SK-N-SH (cell line): ENCODE results near the gene SLC6A17. TPM values are rescaled to one million over a fixed set of nuclear protein-coding genes. Genes with fewer than 3 reads are reported as not detected.

Experiments used
- CTCF ChIA-PET: fragments of 300-600, 350-600 bp; formaldehyde crosslinking; extraction: SDS; loops from one replicate; lab custom pipeline; 2021; lab: Yijun Ruan, JAX
- POLR2A ChIA-PET: fragments of 350-600 bp; sonication (Branson Sonifier 250); formaldehyde crosslinking; extraction: SDS; loops from one replicate; lab custom pipeline; 2020; ENCODE audit warnings: antibody characterized with exemption, inconsistent platforms; lab: Yijun Ruan, JAX
- DNase-seq: peaks from one replicate; pipeline ENCODE4 v3.0.0; 2012
- H2AFZ ChIP-seq: fragments of 200-600 bp; sonication (generic); 2 replicates; pipeline ENCODE4 v1.8.1; 2016; ENCODE audit warnings: antibody characterized with exemption, mild to moderate bottlenecking, low read depth
- H3F3A ChIP-seq: fragments of 200-600 bp; sonication (generic); replicated peaks from 2 replicates; pipeline ENCODE3; 2016; ENCODE audit warnings: antibody characterized with exemption, mild to moderate bottlenecking; ENCODE audit not compliant: insufficient read depth
- H3K27ac ChIP-seq, 2 experiments: fragments of 200-500 bp in 1 of 2; fragments of 200-600 bp in 1 of 2; sonication (Bioruptor generic) in 1 of 2; sonication (generic), shearing (Covaris generic) in 1 of 2; 2 replicates each; pipeline versions ENCODE4 v1.5.1 to v1.6.1; 2014 to 2016; ENCODE audit warnings: low read depth in 2 of 2, inconsistent platforms in 1 of 2, low read length in 1 of 2, mild to moderate bottlenecking in 1 of 2, mixed read lengths in 1 of 2
- H3K27me3 ChIP-seq: fragments of 200-600 bp; sonication (generic), shearing (Covaris generic); 2 replicates; pipeline ENCODE4 v1.6.1; 2016; ENCODE audit warnings: mixed run types; ENCODE audit not compliant: insufficient read depth
- H3K36me3 ChIP-seq, 2 experiments: fragments of 200-500 bp in 1 of 2; fragments of 200-600 bp in 1 of 2; sonication (Bioruptor generic) in 1 of 2; sonication (generic) in 1 of 2; replicated peaks in 1 of 2; 2 replicates each; pipeline versions ENCODE3 to v1.5.1; 2014 to 2016; ENCODE audit warnings: low read length in 1 of 2, mild to moderate bottlenecking in 1 of 2; ENCODE audit not compliant: insufficient read depth in 2 of 2, control insufficient read depth in 1 of 2
- H3K4me1 ChIP-seq, 2 experiments: fragments of 200-500 bp in 1 of 2; fragments of 200-600 bp in 1 of 2; sonication (Bioruptor generic) in 1 of 2; sonication (generic), shearing (Covaris generic) in 1 of 2; 2 replicates each; pipeline versions ENCODE4 v1.5.1 to v1.6.1; 2014 to 2016; ENCODE audit warnings: low read depth in 1 of 2, low read length in 1 of 2, mixed run types in 1 of 2; ENCODE audit not compliant: insufficient read depth in 2 of 2, control insufficient read depth in 1 of 2
- H3K4me2 ChIP-seq: fragments of 200-600 bp; sonication (generic), shearing (Covaris generic); 2 replicates; pipeline ENCODE4 v1.6.1; 2017; ENCODE audit warnings: mixed run types
- H3K4me3 ChIP-seq, 2 experiments: fragments of 200-500 bp in 1 of 2; fragments of 200-600 bp in 1 of 2; sonication (Bioruptor generic) in 1 of 2; sonication (generic), shearing (Covaris generic) in 1 of 2; 2 replicates each; pipeline versions ENCODE4 v1.5.1 to v1.8.1; 2014 to 2016; ENCODE audit warnings: low read depth in 2 of 2, inconsistent platforms in 1 of 2, low read length in 1 of 2, mild to moderate bottlenecking in 1 of 2, mixed read lengths in 1 of 2, moderate library complexity in 1 of 2
- H3K79me2 ChIP-seq: fragments of 200-600 bp; sonication (generic); 2 replicates; pipeline ENCODE4 v1.8.1; 2017; ENCODE audit warnings: mild to moderate bottlenecking; ENCODE audit not compliant: insufficient read depth
- H3K9ac ChIP-seq: fragments of 200-600 bp; sonication (generic); 2 replicates; pipeline ENCODE4 v1.6.1; 2017; ENCODE audit warnings: mixed run types
- H3K9me2 ChIP-seq: fragments of 200-600 bp; sonication (generic); 2 replicates; pipeline ENCODE4 v1.6.1; 2017; ENCODE audit warnings: mixed run types
- H3K9me3 ChIP-seq: fragments of 200-600 bp; sonication (generic); 2 replicates; pipeline ENCODE4 v1.6.1; 2017; ENCODE audit warnings: mixed run types, mild to moderate bottlenecking, moderate library complexity
- H4K20me1 ChIP-seq: fragments of 200-600 bp; sonication (generic); 2 replicates; pipeline ENCODE4 v1.6.1; 2017; ENCODE audit warnings: mild to moderate bottlenecking, mixed run types; ENCODE audit not compliant: insufficient read depth
- CHD2 ChIP-seq: fragments of 150-350 bp; IDR thresholded peaks from 2 replicates; pipeline ENCODE4 v1.6.1; 2018; ENCODE audit warnings: low read length; ENCODE audit not compliant: partially characterized antibody
- ELF1 ChIP-seq: IDR thresholded peaks from 2 replicates; pipeline ENCODE4 v1.4.0; 2012
- FOSL2 ChIP-seq: IDR thresholded peaks from 2 replicates; pipeline ENCODE4 v1.4.0; 2012; ENCODE audit warnings: low read depth, mild to moderate bottlenecking, moderate library complexity, borderline replicate concordance
- FOXM1 ChIP-seq: IDR thresholded peaks from 2 replicates; pipeline ENCODE4 v1.4.0; 2012; ENCODE audit warnings: low read depth, mild to moderate bottlenecking
- GABPA ChIP-seq: IDR thresholded peaks from 2 replicates; pipeline ENCODE4 v1.4.0; 2012; ENCODE audit warnings: low read depth, mild to moderate bottlenecking
- GATA2 ChIP-seq: sonication (generic); formaldehyde crosslinking; IDR thresholded peaks from 2 replicates; pipeline ENCODE4 v1.5.0; 2020; ENCODE audit warnings: mild to moderate bottlenecking, missing genetic modification reagents
- JUND ChIP-seq: IDR thresholded peaks from 2 replicates; pipeline ENCODE4 v1.4.0; 2012
- MEF2A ChIP-seq: IDR thresholded peaks from 2 replicates; pipeline ENCODE4 v1.4.0; 2012; ENCODE audit warnings: low read depth, borderline replicate concordance
- MXI1 ChIP-seq: IDR thresholded peaks from 2 replicates; pipeline ENCODE4 v1.6.1; 2012; ENCODE audit warnings: mild to moderate bottlenecking, low read depth, low read length, improper control_type of control experiment
- NFIC ChIP-seq: IDR thresholded peaks from 2 replicates; pipeline ENCODE4 v1.4.0; 2012; ENCODE audit warnings: borderline replicate concordance
- NRF1 ChIP-seq: IDR thresholded peaks from 2 replicates; pipeline ENCODE4 v1.6.1; 2012; ENCODE audit warnings: low read depth, mild to moderate bottlenecking, low read length
- PBX3 ChIP-seq: IDR thresholded peaks from 2 replicates; pipeline ENCODE4; 2012
- POLR2AphosphoS5 ChIP-seq: IDR thresholded peaks from 2 replicates; pipeline ENCODE4 v1.6.1; 2012; ENCODE audit warnings: low read depth, low read length
- REST ChIP-seq: IDR thresholded peaks from 2 replicates; pipeline ENCODE4 v1.6.1; 2012; ENCODE audit warnings: mild to moderate bottlenecking, low read depth, low read length, moderate library complexity
- RXRA ChIP-seq: IDR thresholded peaks from 2 replicates; pipeline ENCODE4 v1.4.0; 2012; ENCODE audit warnings: low read depth, mild to moderate bottlenecking, borderline replicate concordance
- SMC3 ChIP-seq: IDR thresholded peaks from 2 replicates; pipeline ENCODE4 v1.6.1; 2012; ENCODE audit warnings: low read depth, low read length, improper control_type of control experiment
- TAF1 ChIP-seq: IDR thresholded peaks from 2 replicates; pipeline ENCODE4 v1.6.1; 2012; ENCODE audit warnings: low read depth, mild to moderate bottlenecking, low read length, moderate library complexity, borderline replicate concordance
- TEAD4 ChIP-seq: IDR thresholded peaks from 2 replicates; pipeline ENCODE4 v1.4.0; 2012; ENCODE audit warnings: mild to moderate bottlenecking, borderline replicate concordance; ENCODE audit not compliant: insufficient read depth
- USF2 ChIP-seq: fragments of 150-350 bp; IDR thresholded peaks from 2 replicates; pipeline ENCODE4 v1.6.1; 2017; ENCODE audit warnings: antibody characterized with exemption, low read length, low read depth, borderline replicate concordance
- YY1 ChIP-seq: IDR thresholded peaks from 2 replicates; pipeline ENCODE4 v1.4.0; 2012; ENCODE audit warnings: low read depth, mild to moderate bottlenecking
- ZBTB33 ChIP-seq: IDR thresholded peaks from 2 replicates; pipeline ENCODE4 v1.4.0; 2012; ENCODE audit warnings: low read depth, borderline replicate concordance
- WGBS: methylation state at CpG from one replicate; pipeline ENCODE4 v1.1.6; 2017; ENCODE audit warnings: low lambda C conversion rate; 5-methylcytosine and 5-hydroxymethylcytosine counted together
- polyA plus RNA-seq, 3 experiments: library from polyadenylated mRNA; depleted of rRNA; stranded (reverse); fragments of >200 nt; gene quantifications; 2 replicates each; pipeline ENCODE4 v1.2.3, GENCODE V29; 2012

The SLC6A17 gene
- polyA plus RNA-seq, 1 of the 3 experiments (the other 2 are of a cell fraction), result 0.67 TPM

GRCh38 chr1:110228381-110228780 is 78.1 kb downstream of the SLC6A17 start:
- H3K9me2 ChIP-seq, result no peaks in the 10 kb centered on the region
- H2AFZ ChIP-seq, result no peak overlapping the region
- TF ChIP-seq TEAD4 (no peak), PBX3 (no peak), SMC3 (no peak), POLR2AphosphoS5 (no peak), GABPA (no peak), USF2 (no peak), NRF1 (no peak), FOXM1 (no peak), ELF1 (no peak), YY1 (no peak), CHD2 (no peak), ZBTB33 (no peak), GATA2 (CRISPR knock-in tag) (no peak), RXRA (no peak)
- TF ChIP-seq, all 33 proteins: peak for 0
- ChIA-PET CTCF (interaction anchor here (1.1 to 2.8 kb wide), 3 partner anchors 20 to 84 kb away, joined by 3 to 13 read pairs (median 5); no protein-coding TSS in a partner anchor), POLR2A (no interaction called here)
- H3K9me3 ChIP-seq, result no peaks in the 10 kb centered on the region
- H3K27me3 ChIP-seq, result no peaks in the 10 kb centered on the region
- no peak overlapping the region for H3K27ac ChIP-seq
- no peaks in the 10 kb centered on the region for H4K20me1 ChIP-seq
- peaks cover 0 to 36% of the 10 kb centered on the region in 2 experiments; a peak in 1 of 4 replicates for H3K4me1 ChIP-seq
- no peaks in the 10 kb centered on the region for H3F3A ChIP-seq
- H3K4me2 ChIP-seq, result no peak overlapping the region
- no peak for DNase-seq
- H3K4me3 ChIP-seq, result no peak overlapping the region
- no peaks in the 10 kb centered on the region for H3K36me3 ChIP-seq
- H3K9ac ChIP-seq, result no peak overlapping the region
- no peaks in the 10 kb centered on the region for H3K79me2 ChIP-seq
- WGBS, result 90% methylated on average over 9 of the region's 12 CpGs

- Histone ChIP-seq H3F3A (no peaks in the 10 kb centered on the region), H4K20me1 (no peaks in the 10 kb centered on the region), H3K9me3 (no peaks in the 10 kb centered on the region), H3K27ac (no peak overlapping the region), H3K36me3 (no peaks in the 10 kb centered on the region), H3K79me2 (no peaks in the 10 kb centered on the region), H3K27me3 (no peaks in the 10 kb centered on the region), H3K9ac (no peak overlapping the region), H3K4me2 (0 out of 2 replicates have a peak overlapping the region, but pooled peaks have one; percentile 33), H3K4me1 (peaks cover 0 to 41% of the 10 kb centered on the region in 2 experiments; a peak in 1 of 4 replicates), H2AFZ (no peak overlapping the region), H3K4me3 (no peak overlapping the region), H3K9me2 (no peaks in the 10 kb centered on the region)
- no peak for DNase-seq
- ChIA-PET CTCF (interaction anchor here (0.7 to 2.8 kb wide), 4 partner anchors 12 to 83 kb away, joined by 3 to 13 read pairs (median 4); no protein-coding TSS in a partner anchor), POLR2A (interaction anchor here (0.5 kb wide), 1 partner anchor 730 kb away, joined by 3 read pairs; no protein-coding TSS in a partner anchor)
- 89% methylated on average over 3 of the region's 9 CpGs for WGBS
- TF ChIP-seq TAF1 (no peak), NFIC (no peak), FOSL2 (no peak), JUND (no peak), MEF2A (no peak), PBX3 (no peak), GATA2 (CRISPR knock-in tag) (no peak), MXI1 (no peak), REST (no peak)
Observed at GRCh38 chr1:110228869-110229268, 78.6 kb downstream of the SLC6A17 start.
